ENCODE measurements around the gene SUMO2. TPM values are rescaled to one million over a fixed set of nuclear protein-coding genes. Genes with fewer than 3 reads are reported as not detected.

SUMO2 gene
- total RNA-seq, 1 experiment from 2014 or later: 650 TPM

DNA sequence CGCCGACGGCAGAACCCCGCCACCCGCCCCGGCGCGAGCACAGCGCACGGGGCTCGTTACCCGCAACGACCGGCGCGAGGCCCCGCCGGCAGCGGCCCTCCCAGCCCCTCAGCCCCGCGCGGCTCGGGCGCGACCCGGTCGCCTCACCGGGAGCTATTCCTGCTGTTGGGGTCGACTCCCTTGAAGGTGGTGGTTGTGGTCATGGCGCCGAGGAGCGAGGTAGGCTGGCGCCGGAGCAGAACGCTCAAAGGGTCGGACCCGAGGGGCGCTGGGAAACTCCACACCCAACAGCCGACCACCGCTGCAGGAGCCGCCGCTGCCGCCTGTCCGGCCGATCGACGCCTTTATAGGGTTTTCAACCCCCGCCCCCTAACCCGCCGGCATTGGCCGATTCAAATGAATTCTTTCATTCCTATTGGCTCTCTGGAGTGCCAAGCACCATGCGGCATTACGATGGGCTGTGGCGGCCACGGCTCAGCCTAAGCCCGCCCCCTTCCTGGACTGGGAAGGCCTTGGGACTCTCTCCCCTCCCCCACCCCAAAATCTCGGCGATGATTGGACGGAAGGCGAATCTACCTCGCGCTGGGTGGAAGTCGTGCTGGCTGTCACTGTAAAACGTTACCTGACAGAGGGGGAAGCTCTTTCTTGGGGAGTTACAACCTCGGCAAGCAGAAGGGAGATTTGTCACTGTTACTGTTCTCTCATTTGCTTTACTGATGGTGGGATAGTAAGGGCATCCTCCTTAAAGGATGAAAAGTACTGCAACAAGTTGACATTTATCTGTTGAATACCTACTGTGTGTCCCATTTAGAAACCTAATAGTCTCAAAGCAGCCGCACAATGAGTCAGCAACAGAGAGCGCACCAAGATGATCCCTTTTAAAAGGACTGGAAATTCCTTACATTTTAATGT, 28.3 kb downstream of the SUMO2 start, which contains the start of gene JPT1 (continued):
- TF ChIP-seq, protein P1, sequence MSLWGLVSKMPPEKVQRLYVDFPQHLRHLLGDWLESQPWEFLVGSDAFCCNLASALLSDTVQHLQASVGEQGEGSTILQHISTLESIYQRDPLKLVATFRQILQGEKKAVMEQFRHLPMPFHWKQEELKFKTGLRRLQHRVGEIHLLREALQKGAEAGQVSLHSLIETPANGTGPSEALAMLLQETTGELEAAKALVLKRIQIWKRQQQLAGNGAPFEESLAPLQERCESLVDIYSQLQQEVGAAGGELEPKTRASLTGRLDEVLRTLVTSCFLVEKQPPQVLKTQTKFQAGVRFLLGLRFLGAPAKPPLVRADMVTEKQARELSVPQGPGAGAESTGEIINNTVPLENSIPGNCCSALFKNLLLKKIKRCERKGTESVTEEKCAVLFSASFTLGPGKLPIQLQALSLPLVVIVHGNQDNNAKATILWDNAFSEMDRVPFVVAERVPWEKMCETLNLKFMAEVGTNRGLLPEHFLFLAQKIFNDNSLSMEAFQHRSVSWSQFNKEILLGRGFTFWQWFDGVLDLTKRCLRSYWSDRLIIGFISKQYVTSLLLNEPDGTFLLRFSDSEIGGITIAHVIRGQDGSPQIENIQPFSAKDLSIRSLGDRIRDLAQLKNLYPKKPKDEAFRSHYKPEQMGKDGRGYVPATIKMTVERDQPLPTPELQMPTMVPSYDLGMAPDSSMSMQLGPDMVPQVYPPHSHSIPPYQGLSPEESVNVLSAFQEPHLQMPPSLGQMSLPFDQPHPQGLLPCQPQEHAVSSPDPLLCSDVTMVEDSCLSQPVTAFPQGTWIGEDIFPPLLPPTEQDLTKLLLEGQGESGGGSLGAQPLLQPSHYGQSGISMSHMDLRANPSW (CRISPR knock-in tag; conservative IDR thresholded peaks at IDR 0.05; ENCODE audit: low read depth): no peak
- TF ChIP-seq, protein P2, sequence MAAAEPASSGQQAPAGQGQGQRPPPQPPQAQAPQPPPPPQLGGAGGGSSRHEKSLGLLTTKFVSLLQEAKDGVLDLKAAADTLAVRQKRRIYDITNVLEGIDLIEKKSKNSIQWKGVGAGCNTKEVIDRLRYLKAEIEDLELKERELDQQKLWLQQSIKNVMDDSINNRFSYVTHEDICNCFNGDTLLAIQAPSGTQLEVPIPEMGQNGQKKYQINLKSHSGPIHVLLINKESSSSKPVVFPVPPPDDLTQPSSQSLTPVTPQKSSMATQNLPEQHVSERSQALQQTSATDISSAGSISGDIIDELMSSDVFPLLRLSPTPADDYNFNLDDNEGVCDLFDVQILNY (CRISPR knock-in tag; IDR thresholded peaks at IDR 0.05): 0 out of 2 replicates have a peak, but pooled peaks have one; percentile 57
- peak; percentile 58 for TF ChIP-seq FOXK1 (CRISPR knock-in tag; IDR thresholded peaks at IDR 0.05)
- TF ChIP-seq SOX15 (CRISPR knock-in tag; IDR thresholded peaks at IDR 0.05): no peak
- TF ChIP-seq, protein P3, sequence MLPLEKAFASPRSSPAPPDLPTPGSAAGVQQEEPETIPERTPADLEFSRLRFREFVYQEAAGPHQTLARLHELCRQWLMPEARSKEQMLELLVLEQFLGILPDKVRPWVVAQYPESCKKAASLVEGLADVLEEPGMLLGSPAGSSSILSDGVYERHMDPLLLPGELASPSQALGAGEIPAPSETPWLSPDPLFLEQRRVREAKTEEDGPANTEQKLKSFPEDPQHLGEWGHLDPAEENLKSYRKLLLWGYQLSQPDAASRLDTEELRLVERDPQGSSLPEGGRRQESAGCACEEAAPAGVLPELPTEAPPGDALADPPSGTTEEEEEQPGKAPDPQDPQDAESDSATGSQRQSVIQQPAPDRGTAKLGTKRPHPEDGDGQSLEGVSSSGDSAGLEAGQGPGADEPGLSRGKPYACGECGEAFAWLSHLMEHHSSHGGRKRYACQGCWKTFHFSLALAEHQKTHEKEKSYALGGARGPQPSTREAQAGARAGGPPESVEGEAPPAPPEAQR (CRISPR knock-in tag; IDR thresholded peaks at IDR 0.05): no peak
- TF ChIP-seq, protein P4, sequence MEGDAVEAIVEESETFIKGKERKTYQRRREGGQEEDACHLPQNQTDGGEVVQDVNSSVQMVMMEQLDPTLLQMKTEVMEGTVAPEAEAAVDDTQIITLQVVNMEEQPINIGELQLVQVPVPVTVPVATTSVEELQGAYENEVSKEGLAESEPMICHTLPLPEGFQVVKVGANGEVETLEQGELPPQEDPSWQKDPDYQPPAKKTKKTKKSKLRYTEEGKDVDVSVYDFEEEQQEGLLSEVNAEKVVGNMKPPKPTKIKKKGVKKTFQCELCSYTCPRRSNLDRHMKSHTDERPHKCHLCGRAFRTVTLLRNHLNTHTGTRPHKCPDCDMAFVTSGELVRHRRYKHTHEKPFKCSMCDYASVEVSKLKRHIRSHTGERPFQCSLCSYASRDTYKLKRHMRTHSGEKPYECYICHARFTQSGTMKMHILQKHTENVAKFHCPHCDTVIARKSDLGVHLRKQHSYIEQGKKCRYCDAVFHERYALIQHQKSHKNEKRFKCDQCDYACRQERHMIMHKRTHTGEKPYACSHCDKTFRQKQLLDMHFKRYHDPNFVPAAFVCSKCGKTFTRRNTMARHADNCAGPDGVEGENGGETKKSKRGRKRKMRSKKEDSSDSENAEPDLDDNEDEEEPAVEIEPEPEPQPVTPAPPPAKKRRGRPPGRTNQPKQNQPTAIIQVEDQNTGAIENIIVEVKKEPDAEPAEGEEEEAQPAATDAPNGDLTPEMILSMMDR (IDR thresholded peaks at IDR 0.05): no peak
- TF ChIP-seq ZNF416 (CRISPR knock-in tag; IDR thresholded peaks at IDR 0.05): peak; percentile 87; the same call in 1 of the 2 replicates
- TF ChIP-seq, protein P5, sequence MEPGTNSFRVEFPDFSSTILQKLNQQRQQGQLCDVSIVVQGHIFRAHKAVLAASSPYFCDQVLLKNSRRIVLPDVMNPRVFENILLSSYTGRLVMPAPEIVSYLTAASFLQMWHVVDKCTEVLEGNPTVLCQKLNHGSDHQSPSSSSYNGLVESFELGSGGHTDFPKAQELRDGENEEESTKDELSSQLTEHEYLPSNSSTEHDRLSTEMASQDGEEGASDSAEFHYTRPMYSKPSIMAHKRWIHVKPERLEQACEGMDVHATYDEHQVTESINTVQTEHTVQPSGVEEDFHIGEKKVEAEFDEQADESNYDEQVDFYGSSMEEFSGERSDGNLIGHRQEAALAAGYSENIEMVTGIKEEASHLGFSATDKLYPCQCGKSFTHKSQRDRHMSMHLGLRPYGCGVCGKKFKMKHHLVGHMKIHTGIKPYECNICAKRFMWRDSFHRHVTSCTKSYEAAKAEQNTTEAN (CRISPR knock-in tag; IDR thresholded peaks at IDR 0.05): 0 out of 2 replicates have a peak, but pooled peaks have one; percentile 20
- TF ChIP-seq HMGA2 (CRISPR knock-in tag; IDR thresholded peaks at IDR 0.05): no peak
- TF ChIP-seq, protein P6, sequence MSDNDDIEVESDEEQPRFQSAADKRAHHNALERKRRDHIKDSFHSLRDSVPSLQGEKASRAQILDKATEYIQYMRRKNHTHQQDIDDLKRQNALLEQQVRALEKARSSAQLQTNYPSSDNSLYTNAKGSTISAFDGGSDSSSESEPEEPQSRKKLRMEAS (CRISPR knock-in tag; IDR thresholded peaks at IDR 0.05): peak; percentile 58; the same call in 1 of the 2 replicates
- peak; percentile 63; the same call in 1 of the 2 replicates for TF ChIP-seq NFATC4 (CRISPR knock-in tag; IDR thresholded peaks at IDR 0.05)
- TF ChIP-seq, protein P7, sequence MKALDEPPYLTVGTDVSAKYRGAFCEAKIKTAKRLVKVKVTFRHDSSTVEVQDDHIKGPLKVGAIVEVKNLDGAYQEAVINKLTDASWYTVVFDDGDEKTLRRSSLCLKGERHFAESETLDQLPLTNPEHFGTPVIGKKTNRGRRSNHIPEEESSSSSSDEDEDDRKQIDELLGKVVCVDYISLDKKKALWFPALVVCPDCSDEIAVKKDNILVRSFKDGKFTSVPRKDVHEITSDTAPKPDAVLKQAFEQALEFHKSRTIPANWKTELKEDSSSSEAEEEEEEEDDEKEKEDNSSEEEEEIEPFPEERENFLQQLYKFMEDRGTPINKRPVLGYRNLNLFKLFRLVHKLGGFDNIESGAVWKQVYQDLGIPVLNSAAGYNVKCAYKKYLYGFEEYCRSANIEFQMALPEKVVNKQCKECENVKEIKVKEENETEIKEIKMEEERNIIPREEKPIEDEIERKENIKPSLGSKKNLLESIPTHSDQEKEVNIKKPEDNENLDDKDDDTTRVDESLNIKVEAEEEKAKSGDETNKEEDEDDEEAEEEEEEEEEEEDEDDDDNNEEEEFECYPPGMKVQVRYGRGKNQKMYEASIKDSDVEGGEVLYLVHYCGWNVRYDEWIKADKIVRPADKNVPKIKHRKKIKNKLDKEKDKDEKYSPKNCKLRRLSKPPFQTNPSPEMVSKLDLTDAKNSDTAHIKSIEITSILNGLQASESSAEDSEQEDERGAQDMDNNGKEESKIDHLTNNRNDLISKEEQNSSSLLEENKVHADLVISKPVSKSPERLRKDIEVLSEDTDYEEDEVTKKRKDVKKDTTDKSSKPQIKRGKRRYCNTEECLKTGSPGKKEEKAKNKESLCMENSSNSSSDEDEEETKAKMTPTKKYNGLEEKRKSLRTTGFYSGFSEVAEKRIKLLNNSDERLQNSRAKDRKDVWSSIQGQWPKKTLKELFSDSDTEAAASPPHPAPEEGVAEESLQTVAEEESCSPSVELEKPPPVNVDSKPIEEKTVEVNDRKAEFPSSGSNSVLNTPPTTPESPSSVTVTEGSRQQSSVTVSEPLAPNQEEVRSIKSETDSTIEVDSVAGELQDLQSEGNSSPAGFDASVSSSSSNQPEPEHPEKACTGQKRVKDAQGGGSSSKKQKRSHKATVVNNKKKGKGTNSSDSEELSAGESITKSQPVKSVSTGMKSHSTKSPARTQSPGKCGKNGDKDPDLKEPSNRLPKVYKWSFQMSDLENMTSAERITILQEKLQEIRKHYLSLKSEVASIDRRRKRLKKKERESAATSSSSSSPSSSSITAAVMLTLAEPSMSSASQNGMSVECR (CRISPR knock-in tag; IDR thresholded peaks at IDR 0.05; ENCODE audit: borderline replicate concordance): peak; percentile 80
- TF ChIP-seq NFYB (CRISPR knock-in tag; conservative IDR thresholded peaks at IDR 0.05; ENCODE audit: low read depth): peak; percentile 89
- TF ChIP-seq NR1H2 (CRISPR knock-in tag; IDR thresholded peaks at IDR 0.05): no peak
- TF ChIP-seq MYBL2 (CRISPR knock-in tag; IDR thresholded peaks at IDR 0.05): peak; percentile 98
- TF ChIP-seq EMX1 (CRISPR knock-in tag; IDR thresholded peaks at IDR 0.05): peak; percentile 61; the same call in 1 of the 2 replicates
- TF ChIP-seq, protein P8, sequence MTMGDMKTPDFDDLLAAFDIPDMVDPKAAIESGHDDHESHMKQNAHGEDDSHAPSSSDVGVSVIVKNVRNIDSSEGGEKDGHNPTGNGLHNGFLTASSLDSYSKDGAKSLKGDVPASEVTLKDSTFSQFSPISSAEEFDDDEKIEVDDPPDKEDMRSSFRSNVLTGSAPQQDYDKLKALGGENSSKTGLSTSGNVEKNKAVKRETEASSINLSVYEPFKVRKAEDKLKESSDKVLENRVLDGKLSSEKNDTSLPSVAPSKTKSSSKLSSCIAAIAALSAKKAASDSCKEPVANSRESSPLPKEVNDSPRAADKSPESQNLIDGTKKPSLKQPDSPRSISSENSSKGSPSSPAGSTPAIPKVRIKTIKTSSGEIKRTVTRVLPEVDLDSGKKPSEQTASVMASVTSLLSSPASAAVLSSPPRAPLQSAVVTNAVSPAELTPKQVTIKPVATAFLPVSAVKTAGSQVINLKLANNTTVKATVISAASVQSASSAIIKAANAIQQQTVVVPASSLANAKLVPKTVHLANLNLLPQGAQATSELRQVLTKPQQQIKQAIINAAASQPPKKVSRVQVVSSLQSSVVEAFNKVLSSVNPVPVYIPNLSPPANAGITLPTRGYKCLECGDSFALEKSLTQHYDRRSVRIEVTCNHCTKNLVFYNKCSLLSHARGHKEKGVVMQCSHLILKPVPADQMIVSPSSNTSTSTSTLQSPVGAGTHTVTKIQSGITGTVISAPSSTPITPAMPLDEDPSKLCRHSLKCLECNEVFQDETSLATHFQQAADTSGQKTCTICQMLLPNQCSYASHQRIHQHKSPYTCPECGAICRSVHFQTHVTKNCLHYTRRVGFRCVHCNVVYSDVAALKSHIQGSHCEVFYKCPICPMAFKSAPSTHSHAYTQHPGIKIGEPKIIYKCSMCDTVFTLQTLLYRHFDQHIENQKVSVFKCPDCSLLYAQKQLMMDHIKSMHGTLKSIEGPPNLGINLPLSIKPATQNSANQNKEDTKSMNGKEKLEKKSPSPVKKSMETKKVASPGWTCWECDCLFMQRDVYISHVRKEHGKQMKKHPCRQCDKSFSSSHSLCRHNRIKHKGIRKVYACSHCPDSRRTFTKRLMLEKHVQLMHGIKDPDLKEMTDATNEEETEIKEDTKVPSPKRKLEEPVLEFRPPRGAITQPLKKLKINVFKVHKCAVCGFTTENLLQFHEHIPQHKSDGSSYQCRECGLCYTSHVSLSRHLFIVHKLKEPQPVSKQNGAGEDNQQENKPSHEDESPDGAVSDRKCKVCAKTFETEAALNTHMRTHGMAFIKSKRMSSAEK (CRISPR knock-in tag; IDR thresholded peaks at IDR 0.05; ENCODE audit: borderline replicate concordance): no peak
- TF ChIP-seq, protein P9, sequence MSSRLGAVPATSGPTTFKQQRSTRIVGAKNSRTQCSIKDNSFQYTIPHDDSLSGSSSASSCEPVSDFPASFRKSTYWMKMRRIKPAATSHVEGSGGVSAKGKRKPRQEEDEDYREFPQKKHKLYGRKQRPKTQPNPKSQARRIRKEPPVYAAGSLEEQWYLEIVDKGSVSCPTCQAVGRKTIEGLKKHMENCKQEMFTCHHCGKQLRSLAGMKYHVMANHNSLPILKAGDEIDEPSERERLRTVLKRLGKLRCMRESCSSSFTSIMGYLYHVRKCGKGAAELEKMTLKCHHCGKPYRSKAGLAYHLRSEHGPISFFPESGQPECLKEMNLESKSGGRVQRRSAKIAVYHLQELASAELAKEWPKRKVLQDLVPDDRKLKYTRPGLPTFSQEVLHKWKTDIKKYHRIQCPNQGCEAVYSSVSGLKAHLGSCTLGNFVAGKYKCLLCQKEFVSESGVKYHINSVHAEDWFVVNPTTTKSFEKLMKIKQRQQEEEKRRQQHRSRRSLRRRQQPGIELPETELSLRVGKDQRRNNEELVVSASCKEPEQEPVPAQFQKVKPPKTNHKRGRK (CRISPR knock-in tag; IDR thresholded peaks at IDR 0.05; ENCODE audit: borderline replicate concordance): no peak
